NCI-H1105 treated with DMSO at 0.1 percent for 48 hours (cell line): ENCODE measurements around the gene GABRQ.

Experiments
- DNase-seq: peaks from one replicate; lab custom pipeline; 2025; lab: John Stamatoyannopoulos, UW

The GABRQ gene

DNA sequence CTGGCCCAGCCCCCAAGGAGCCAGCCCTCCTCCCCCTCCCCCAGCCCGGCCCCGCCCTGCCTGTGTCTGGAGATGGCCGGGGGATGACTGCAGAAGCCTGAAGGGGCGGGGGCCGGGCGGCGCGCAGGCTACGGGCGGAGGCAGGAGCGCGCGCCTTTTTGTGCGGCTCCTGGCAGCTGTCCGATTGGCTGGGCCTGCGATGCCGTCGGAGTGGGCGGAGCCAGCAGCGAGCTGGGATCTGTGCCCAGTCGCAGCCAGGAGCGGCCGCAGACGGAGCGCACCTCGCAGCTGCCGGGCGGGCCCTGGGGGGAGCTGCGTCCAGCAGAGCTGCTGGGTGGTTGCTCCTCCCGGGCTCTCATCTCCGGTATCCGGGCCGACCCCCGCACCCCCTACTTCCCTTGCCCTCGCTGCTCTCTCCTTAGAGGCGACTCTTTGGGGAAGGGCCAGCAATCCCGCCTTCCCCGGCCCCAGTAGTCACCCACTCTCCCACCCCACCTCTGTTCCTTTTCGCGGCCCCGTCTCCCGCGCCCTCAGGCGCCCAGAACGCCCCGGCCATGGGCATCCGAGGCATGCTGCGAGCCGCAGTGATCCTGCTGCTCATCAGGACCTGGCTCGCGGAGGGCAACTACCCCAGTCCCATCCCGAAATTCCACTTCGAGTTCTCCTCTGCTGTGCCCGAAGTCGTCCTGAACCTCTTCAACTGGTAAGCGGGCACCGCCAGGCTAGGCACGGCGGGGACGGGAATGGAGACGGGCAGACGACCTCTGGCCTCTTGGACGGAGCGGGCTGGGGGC lies at the start of gene GABRQ:
GABRQ (plus strand) TSS at position 247 of the 794 bp plus-strand sequence; CDS start at position 555, 308 bp downstream.
- DNase-seq, result peak; percentile 92

GRCh38 chrX:152588206-152588605 lies 49.5 kb upstream of the GABRQ start:
- DNase-seq, result no peak

- DNase-seq, result peak; percentile 74
Observed at GRCh38 chrX:152600853-152601633, 36.7 kb upstream of the GABRQ start.

- DNase-seq, result no peak
Observed at GRCh38 chrX:152601848-152602616, 35.7 kb upstream of the GABRQ start.

GRCh38 chrX:152614791-152615190 lies 22.9 kb upstream of the GABRQ start:
- DNase-seq, result peak; percentile 38

GRCh38 chrX:152619897-152620296 lies 17.8 kb upstream of the GABRQ start:
- no peak for DNase-seq

- DNase-seq, result peak; percentile 58
Observed at GRCh38 chrX:152632445-152633097, 5.1 kb upstream of the GABRQ start.

DNA sequence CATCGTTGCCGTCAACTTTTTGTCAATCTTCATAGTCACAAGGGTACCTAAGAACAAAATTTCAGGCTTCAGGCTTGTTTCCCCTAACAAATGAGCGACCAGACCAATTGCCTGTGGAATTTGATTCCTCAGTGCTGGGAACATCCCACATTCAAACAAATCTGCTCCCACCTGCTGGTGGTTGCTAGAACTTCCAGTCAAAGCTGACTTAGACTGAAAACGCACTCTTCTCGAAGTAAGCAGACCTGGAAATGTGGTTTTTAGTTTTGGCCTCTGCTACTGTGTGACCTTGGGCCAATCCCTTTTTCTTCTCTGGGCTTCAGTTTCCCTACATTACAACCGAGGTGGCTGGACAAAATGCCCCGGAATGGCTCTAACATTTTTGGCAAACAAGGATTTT lies 1.8 kb upstream of the GABRQ start:
- peak; percentile 67 for DNase-seq

GRCh38 chrX:152638443-152638904 lies 779 bp downstream of the GABRQ start:
- peak; percentile 31 for DNase-seq

GRCh38 chrX:152639426-152639825 lies 1.7 kb downstream of the GABRQ start:
- no peak for DNase-seq

DNA sequence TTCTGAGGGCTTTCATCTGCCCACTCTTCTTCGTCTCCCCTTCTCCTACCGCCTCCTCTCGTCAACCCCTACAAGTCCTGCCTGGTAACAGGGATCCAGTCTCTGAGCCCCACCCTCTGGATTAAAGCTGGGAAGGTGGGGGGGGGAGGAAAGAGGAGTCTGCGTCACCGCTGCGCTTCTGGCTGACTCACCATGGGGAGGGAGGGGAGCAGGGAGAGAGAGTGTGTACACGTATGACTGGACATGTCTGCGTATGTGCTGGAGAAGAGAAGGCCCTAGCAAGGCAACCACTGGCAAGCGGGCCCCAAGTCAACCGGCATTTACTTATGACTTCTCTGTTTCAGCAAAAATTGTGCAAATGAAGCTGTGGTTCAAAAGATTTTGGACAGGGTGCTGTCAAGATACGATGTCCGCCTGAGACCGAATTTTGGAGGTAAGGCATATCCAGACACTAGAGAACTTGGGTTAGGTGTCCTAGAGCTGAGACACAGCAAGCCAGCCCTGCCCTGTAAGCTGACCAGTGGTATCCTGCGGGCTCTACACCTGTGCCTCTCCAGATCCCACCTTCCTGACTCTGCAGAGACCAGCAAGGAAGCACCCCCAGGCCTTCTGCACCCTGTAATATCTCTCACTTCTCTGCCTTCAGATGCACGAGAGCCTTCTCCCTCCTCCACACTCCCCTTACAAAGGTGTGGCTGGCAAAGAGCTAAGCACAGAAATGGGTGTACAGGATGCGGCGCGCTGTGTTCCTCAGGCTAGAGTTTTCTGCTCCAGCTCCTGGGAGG lies 2.5 kb downstream of the GABRQ start:
- no peak for DNase-seq

- DNase-seq, result no peak
Observed at GRCh38 chrX:152641256-152641875, 3.7 kb downstream of the GABRQ start.

DNA sequence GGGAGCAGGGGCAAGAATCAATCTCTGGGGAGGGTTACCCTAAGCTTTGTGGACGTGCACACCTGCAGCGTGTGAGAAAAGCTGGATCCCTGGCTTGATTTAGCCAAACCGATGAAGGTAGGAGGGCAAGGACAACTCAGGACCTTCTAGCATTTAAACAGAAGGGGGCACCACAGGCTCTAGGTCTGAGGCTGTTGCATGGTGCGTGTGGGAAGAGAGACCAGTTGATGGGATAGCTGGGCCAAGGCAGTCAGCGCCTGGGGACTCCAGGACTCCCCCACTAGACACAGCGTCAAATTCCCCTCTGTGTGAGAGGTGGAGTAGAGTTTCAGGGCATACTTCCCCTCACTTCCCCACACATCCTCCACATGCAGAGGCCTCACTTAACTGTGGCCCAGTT lies 4.3 kb downstream of the GABRQ start:
- no peak for DNase-seq

GRCh38 chrX:152642931-152643564 lies 5.4 kb downstream of the GABRQ start:
- DNase-seq, result no peak

- no peak for DNase-seq
Observed at GRCh38 chrX:152646961-152647360, 9.3 kb downstream of the GABRQ start.

DNA sequence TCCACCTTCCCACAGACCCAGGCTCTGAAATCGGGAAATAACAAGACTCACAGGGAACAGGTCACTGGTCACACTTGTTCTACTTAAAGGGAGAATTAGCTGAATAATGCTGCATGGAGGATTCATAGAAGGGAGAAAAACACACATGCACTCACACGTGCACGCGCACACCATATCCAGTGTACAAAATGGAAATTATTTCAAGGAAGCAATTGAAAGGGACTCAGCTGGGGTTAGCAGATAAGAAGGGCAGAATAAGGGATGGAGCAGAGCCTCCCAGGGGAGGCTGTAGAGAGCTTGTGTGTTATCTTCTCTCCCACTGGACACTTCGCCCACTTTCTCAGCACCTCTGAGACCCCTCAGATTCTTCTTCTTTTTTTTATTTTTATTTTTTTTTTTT lies 10.3 kb downstream of the GABRQ start:
- DNase-seq, result no peak

GRCh38 chrX:152652060-152652459 lies 14.4 kb downstream of the GABRQ start:
- no peak for DNase-seq

DNA sequence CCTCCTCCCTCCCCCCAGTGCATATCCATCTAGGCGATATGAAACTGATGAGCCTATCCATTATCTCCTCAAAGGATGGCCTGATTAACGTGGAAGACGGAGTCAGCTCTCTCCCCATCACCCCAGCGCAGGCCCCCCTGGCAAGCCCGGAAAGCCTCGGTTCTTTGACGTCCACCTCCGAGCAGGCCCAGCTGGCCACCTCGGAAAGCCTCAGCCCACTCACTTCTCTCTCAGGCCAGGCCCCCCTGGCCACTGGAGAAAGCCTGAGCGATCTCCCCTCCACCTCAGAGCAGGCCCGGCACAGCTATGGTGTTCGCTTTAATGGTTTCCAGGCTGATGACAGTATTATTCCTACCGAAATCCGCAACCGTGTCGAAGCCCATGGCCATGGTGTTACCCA lies 14.8 kb downstream of the GABRQ start:
- no peak for DNase-seq

DNA sequence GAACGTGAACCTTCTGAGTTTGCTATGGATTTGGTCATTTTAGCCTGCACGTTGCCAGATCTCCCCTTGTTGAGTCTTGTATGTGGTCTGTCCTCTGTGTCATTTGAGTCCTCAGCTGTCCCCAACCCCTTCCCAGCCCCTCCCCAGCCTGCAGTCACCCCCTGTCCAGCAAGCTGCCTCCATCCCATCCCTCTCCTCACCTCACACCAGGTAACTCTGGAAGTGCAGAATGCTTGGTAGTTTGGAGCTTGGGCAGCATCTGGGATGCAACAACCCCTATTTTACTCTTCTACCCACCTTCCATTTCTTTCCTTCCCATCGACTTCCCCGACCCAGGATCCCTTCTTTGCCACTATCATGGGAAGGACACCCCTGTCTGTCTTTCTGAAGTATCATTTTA lies 18.4 kb downstream of the GABRQ start:
- no peak for DNase-seq

DNA sequence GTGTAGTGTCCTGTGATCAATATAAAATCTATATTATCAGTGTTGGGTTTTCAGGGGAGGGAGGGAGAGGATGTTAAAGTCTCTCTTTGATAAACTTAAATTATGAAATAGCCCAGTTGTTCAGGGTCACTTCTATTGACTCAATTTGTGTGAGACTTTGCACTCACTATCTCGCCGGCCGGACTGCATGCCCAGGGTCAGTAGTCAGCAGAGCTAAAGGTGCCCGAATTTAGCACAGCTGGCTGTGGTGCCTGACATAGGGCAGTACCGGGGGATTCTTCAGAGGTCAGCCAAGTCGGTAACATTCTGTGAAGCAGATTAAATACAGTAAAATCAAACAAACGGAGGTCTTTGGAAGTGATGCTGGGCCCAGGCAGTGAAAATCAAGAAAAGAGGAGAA lies 19.2 kb downstream of the GABRQ start:
- no peak for DNase-seq
